GM19240 (cell line): Measurements from ENCODE around the gene MAMDC2.

Experiments used
- DNase-seq: peaks from one replicate; pipeline ENCODE4 v3.0.0; 2011; ENCODE audit warnings: low spot score; ENCODE audit not compliant: insufficient read length

MAMDC2 gene

DNA sequence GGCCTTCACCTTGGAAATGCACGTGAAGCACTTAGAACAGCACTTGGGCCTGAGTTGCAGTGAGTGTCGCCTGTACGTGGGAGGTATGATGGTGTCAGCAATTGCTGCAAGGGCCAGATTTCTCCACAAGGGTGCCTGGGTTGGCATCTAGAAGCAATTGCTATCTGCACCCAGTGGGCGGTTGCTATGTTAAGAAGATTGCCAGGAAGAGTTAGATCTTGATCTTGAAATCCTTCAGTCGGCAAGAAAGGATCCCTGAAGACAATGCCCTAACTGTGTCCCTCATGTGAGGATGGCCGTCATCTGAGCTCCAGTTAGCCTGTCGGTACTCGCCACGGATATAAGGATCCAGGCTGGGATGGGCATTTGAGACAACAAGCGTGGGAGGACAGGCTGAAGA, 62.9 kb downstream of the MAMDC2 start:
- no peak for DNase-seq

DNA sequence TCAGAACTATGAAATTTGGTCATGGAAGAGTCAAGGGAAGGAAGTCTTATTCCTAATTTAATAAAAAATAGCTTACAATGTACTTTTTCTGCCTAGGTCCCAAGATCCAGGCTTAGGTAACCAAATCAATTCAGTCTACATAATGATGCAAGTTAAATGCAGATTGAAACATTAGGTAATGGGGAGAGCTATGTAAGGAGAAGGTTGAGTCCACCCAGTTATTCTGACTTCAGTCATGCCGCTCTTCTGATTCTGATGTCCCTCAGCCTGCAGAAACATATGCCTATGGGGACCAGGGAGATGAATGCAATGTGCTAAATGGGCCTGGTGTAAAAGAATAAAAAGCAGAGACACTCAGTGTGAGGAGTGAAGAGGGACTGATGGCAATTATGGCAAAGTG, 63.9 kb downstream of the MAMDC2 start:
- no peak for DNase-seq

DNA sequence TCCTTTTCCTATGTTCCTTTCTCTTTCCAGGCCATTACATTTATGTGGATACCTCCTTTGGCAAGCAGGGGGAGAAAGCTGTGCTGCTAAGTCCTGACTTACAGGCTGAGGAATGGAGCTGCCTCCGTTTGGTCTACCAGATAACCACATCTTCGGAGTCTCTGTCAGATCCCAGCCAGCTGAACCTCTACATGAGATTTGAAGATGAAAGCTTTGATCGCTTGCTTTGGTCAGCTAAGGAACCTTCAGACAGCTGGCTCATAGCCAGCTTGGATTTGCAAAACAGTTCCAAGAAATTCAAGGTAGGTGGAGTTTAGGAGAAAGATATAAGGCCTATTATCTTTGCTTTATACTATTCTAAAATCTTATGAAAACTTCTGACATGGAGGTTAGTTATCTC, 64.5 kb downstream of the MAMDC2 start:
- no peak for DNase-seq

- DNase-seq: no peak
These were observed 66.8 kb downstream of the MAMDC2 start for GRCh38 chr9:70110194-70111041.

GRCh38 chr9:70111042-70111602, 67.5 kb downstream of the MAMDC2 start:
- DNase-seq: peak; percentile 23

GRCh38 chr9:70111641-70112236, 68.1 kb downstream of the MAMDC2 start:
- no peak for DNase-seq

DNA sequence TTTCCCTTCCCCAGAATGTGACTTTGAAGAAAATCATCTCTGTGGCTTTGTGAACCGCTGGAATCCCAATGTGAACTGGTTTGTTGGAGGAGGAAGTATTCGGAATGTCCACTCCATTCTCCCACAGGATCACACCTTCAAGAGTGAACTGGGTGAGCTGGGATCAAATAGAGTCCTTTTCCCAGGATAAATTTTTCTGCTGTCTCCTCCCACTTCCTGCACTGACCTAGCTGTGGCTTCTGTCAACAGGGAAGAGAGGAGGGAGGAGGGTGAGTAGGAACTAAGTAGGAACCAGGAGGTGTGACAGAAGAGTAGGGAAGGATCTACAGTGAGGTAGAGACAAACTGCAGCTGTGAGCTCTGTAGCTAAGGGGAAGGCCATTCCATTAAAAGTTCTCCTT, 69.3 kb downstream of the MAMDC2 start:
- no peak for DNase-seq

DNA sequence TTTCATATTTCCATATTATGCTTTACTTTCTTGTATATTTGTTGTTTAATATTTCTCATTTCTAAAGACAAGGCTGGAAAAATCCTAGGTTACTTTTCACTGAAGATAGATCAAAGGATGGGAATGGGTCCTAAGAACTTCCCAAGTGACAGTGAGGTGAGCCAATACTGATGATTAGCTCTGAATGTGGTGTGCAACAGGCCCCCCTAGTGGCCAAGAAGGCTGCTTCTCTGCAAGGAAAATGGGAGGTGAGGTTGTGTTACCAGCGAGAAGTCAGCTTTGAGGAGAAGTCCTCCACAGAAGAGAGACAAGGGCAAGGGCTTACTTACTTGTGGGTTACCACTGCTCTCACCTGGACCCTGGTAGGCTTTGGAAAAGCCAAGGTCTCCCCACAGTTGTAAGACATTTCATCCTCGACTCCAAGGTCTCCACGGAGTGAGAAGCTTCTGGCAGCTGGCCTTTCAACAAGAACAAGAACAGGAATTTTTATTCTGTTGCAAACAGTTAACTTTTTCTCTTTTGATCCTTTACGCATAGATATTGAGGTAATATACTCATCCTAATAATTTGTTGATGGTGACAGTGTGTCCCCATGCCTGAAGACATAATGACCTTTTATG, 69.9 kb downstream of the MAMDC2 start:
- peak; percentile 22 for DNase-seq

DNA sequence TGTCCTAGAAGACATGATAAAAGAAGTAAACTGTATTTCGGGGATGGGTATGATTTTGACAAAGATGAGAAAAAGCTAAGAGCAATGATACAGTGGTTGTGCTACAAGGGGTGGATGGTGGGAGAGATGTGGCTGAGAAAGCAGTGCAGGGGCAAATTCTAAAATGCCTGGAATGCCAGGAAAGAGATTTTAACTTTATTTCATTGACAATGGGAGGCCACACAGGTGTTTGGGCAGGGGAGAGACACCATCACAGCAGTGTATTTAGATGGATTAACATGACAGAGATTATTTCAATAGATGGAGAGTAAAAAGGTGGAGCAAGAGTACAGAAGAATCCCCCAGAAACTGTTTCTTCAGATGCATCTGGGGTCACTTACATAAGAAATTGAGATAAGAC, 71.2 kb downstream of the MAMDC2 start:
- no peak for DNase-seq

DNA sequence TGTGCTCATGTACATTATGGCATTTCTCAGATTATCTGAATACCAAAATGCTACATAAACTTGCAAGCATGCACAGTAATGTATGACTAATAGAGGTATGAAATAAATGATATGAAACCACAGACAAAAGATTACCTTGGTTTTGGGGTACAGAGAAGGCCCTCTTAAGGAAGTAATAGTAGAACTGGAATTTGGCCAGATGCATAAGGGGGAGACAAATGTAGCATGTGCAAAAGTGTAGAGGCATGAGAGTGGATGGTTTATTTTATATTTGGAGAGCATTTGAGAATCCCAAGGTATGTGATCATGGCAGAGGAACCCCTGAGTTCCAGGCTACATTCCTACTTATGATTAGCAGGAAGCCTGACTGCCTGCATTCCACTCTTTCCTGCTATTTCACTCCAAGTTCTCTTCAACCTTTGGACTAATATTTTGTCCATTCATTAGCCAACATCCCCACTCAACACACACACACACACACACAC, 74.2 kb downstream of the MAMDC2 start:
- no peak for DNase-seq

- no peak for DNase-seq
These were observed 76.1 kb downstream of the MAMDC2 start for GRCh38 chr9:70119786-70120185.

DNA sequence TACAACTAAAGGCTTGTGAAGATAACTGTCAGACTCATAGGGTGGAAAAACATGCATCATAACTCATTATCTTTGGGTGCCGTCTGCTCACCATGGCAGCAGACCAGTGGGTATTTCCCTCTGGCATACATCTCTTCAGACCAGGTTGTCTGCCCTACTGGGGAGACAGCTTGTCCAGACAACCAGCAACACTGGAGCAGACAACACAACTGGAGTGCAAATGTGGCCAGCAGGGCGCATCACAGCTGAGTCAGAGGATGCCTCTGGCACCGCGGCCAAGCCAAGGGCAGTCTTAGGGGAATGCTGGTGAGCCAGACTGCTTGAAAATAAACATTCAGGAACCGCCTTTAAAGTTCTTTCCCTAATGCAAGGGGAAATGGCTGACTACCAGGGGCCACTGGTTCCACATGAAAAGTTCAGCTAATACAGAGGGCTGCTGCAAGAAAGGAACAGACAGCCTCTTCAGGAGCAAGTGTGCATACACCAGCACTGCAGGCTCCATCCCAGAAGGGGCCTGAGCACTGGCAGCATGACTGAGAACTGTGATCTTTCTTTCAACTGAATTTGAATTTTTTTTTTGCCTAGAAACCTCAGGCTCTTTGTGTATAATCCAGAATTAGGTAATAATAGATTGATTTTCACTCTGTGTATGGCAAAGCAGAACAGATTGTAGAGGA, 77.3 kb downstream of the MAMDC2 start:
- no peak for DNase-seq

DNA sequence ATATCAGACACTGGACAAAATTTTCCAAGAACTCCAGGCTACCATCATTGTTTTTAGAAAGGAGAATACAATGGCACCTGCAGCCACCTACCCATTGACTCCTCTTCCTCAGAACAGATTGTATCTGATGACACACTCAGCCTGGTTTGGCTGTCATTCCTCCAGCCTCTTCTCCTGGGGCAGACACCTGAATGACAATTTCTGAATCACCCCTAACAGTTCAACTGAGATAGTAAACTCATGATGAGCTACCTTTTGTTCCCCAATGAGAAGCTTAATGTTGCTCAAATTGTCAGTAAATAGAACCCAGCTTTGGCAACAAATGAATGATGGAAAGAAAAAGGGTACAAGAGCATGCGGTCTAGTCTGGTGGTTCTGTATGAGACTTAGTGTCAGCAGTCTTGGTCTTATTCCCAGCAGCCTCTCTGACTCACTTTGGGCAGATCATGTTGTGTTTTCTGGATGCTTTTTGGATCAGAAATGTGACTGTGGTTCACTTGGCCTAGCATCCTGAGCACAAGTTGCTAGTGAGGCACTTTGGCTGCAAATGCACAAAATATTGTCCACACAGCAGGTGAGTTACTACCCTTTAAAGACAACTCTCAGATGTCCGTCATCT, 78.3 kb downstream of the MAMDC2 start:
- no peak for DNase-seq

DNA sequence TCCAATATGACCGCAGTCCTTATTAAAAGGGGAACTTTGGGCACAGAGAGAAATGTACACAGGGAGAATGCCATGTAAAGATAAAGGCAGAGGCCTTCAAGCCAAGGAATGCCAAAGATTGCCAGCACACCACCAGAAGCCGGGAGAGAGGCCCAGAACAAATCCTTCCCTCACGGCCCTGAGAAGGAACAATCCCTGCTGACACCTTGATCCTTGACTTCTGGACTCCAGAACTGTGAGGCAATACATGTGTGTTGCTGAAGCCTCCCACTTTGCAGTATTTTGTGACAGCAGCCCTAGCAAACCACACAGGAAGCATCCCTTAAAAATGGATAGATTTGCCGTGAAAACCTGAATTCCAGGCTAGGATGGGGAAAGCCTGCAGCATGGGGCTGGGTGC, 80.0 kb downstream of the MAMDC2 start:
- no peak for DNase-seq

- DNase-seq: no peak
These were observed 82.1 kb downstream of the MAMDC2 start for GRCh38 chr9:70125621-70126263.

DNA sequence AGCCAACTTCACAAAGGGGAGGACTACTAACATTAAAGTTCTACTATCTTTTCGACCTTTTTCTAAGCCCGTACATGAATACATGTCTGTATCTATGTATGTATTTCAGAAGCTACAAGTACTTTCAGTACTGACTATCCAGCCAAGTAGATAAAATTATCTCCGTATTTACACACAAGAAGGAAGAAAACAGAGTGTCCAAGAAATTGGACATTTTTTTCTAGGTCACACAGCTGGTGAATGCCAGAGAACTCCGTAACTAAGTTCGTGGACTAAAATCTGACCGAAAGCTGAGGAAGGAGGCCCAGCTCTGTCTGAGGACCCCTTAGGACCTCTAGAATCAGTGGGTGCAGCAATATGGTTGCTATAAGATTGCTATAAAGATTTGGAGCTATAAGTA, 83.4 kb downstream of the MAMDC2 start:
- DNase-seq: no peak

- no peak for DNase-seq
These were observed 84.1 kb downstream of the MAMDC2 start for GRCh38 chr9:70127540-70128416.

GRCh38 chr9:70130266-70130665, 86.6 kb downstream of the MAMDC2 start:
- DNase-seq: no peak

- no peak for DNase-seq
These were observed 87.6 kb downstream of the MAMDC2 start for GRCh38 chr9:70131296-70131695.
